Body of pancreas (tissue), 4 donors: ENCODE measurements around the gene ZNF793.

Source experiments
- CTCF ChIP-seq, 7 experiments: fragments of 450-650 bp in 4 of 7; fragments of 200-600 bp in 3 of 7; sonication (generic) in 3 of 7; IDR thresholded peaks; one replicate each; pipeline ENCODE4 v1.5.1; 2016 to 2019; ENCODE audit warnings: antibody characterized with exemption in 7 of 7
- POLR2A ChIP-seq, 3 donors: fragments of 450-650 bp; IDR thresholded peaks; one replicate each; pipeline ENCODE4 v1.6.1; 2016; ENCODE audit warnings: antibody characterized with exemption in 3 of 3, mild to moderate bottlenecking in 2 of 3

DNA sequence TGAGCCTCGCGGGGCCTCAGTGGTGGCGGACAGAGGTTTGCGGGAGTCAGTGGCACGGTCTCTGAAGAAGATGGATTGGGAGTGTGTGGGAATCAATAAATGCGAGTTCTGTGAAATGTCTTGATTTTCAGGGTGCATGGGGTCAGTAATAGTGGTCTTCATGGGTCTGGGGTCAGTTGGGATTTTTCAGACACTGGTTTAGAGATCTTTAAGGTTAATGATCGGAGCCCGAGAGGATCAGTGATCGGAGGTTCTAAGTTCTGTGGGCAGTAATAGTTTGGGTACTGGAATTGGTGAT lies 377 bp downstream of the ZNF793 start:
- TF ChIP-seq CTCF (IDR thresholded peaks at IDR 0.05), result no peak
- TF ChIP-seq POLR2A (IDR thresholded peaks at IDR 0.05), result peak in 1 of 3 donors; percentile 0
